Hepatocyte (in vitro differentiated cells): ENCODE data around the gene SNPH. TPM values are rescaled to one million over a fixed set of nuclear protein-coding genes. Genes with fewer than 3 reads are reported as not detected.

Experiments
- DNase-seq: peaks from one replicate; pipeline ENCODE4 v3.0.0-alpha.2; 2016; ENCODE audit warnings: low spot score
- H2AFZ ChIP-seq: fragments of 200-600 bp; sonication (generic); 2 replicates; pipeline ENCODE4 v1.6.0; 2016; ENCODE audit warnings: antibody characterized with exemption, mild to moderate bottlenecking
- H3K27ac ChIP-seq: fragments of 200-600 bp; sonication (generic); 2 replicates; pipeline ENCODE4 v1.5.1; 2016; ENCODE audit warnings: mild to moderate bottlenecking
- H3K27me3 ChIP-seq: fragments of 200-600 bp; sonication (generic); 2 replicates; pipeline ENCODE4 v1.6.1; 2016
- H3K36me3 ChIP-seq: fragments of 200-600 bp; sonication (generic); replicated peaks from 2 replicates; pipeline ENCODE4 v1.5.1; 2016; ENCODE audit warnings: low read depth; ENCODE audit not compliant: insufficient read depth
- H3K4me1 ChIP-seq: fragments of 200-600 bp; sonication (generic); 2 replicates; pipeline ENCODE4 v1.5.1; 2016; ENCODE audit warnings: mild to moderate bottlenecking, moderate library complexity; ENCODE audit not compliant: insufficient read depth
- H3K4me2 ChIP-seq: fragments of 200-600 bp; sonication (generic); 2 replicates; pipeline ENCODE4 v1.6.0; 2016
- H3K4me3 ChIP-seq: fragments of 200-600 bp; sonication (generic); 2 replicates; pipeline ENCODE4 v1.5.1; 2016; ENCODE audit warnings: mild to moderate bottlenecking
- H3K79me2 ChIP-seq: fragments of 200-600 bp; sonication (generic); 2 replicates; pipeline ENCODE4 v1.6.0; 2017; ENCODE audit warnings: mild to moderate bottlenecking
- H3K9me2 ChIP-seq: fragments of 200-600 bp; sonication (generic); replicated peaks from 2 replicates; pipeline ENCODE4 v1.6.0; 2017; ENCODE audit warnings: mild to moderate bottlenecking; ENCODE audit not compliant: insufficient read depth
- H3K9me3 ChIP-seq: fragments of 200-600 bp; sonication (generic); 2 replicates; pipeline ENCODE4 v1.5.1; 2016; ENCODE audit warnings: low read depth, mild to moderate bottlenecking
- H4K20me1 ChIP-seq: fragments of 200-600 bp; sonication (generic); 2 replicates; pipeline ENCODE4 v1.6.0; 2016; ENCODE audit warnings: mild to moderate bottlenecking; ENCODE audit not compliant: insufficient read depth, poor library complexity, severe bottlenecking
- CTCF ChIP-seq: fragments of 200-600 bp; sonication (generic); IDR thresholded peaks from 2 replicates; pipeline ENCODE4 v1.5.1; 2016; ENCODE audit warnings: antibody characterized with exemption, mild to moderate bottlenecking; ENCODE audit not compliant: poor library complexity
- EZH2 ChIP-seq: fragments of 200-600 bp; sonication (generic); IDR thresholded peaks from 2 replicates; pipeline ENCODE4 v1.6.1; 2016; ENCODE audit warnings: antibody characterized with exemption, mild to moderate bottlenecking, borderline replicate concordance
- EZH2phosphoT487 ChIP-seq: fragments of 200-600 bp; sonication (generic); IDR thresholded peaks from one replicate; pipeline ENCODE4 v1.6.1; 2018; ENCODE audit warnings: antibody characterized with exemption, mild to moderate bottlenecking, low read depth, moderate library complexity; ENCODE audit not compliant: unreplicated experiment, severe bottlenecking
- WGBS: methylation state at CpG from one replicate; pipeline ENCODE4 v1.1.6; 2016; ENCODE audit warnings: low lambda C conversion rate; ENCODE audit errors: missing lambda C conversion rate; 5-methylcytosine and 5-hydroxymethylcytosine counted together
- polyA plus RNA-seq: library from polyadenylated mRNA; unstranded; fragments of >200 nt; fragmentation: Nextera tagmentation; extraction: Ambion mirVana; gene quantifications from 2 replicates; pipeline ENCODE4 v1.2.1, GENCODE V29; 2016
- total RNA-seq: library from RNA; depleted of rRNA; stranded (reverse); fragments of >200 nt; gene quantifications from 2 replicates; pipeline ENCODE4 v1.2.3, GENCODE V29; 2014

SNPH gene
- total and polyA plus RNA-seq, 2 experiments from 2014 or later, result 2.3 to 3.7 TPM

GRCh38 chr20:1225263-1225782, 40.8 kb upstream of the SNPH start:
- no peaks in the 10 kb centered on the region for H3K36me3 ChIP-seq
- no peaks in the 10 kb centered on the region for H3K9me3 ChIP-seq
- H3K27me3 ChIP-seq, result peaks cover 35% of the 10 kb centered on the region
- no peaks in the 10 kb centered on the region for H4K20me1 ChIP-seq
- H3K4me3 ChIP-seq, result no peak overlapping the region
- no peak for DNase-seq
- H3K4me2 ChIP-seq, result peak overlapping the region; percentile 85
- H3K9me2 ChIP-seq, result no peaks in the 10 kb centered on the region
- WGBS, result 2% methylated on average over 10 of the region's 30 CpGs
- no peaks in the 10 kb centered on the region for H3K79me2 ChIP-seq
- peak overlapping the region; percentile 66 for H2AFZ ChIP-seq
- peaks cover 7% of the 10 kb centered on the region for H3K4me1 ChIP-seq
- TF ChIP-seq EZH2, result no peak
- no peak for TF ChIP-seq CTCF
- TF ChIP-seq EZH2phosphoT487, result no peak
- H3K27ac ChIP-seq, result no peak overlapping the region

DNA sequence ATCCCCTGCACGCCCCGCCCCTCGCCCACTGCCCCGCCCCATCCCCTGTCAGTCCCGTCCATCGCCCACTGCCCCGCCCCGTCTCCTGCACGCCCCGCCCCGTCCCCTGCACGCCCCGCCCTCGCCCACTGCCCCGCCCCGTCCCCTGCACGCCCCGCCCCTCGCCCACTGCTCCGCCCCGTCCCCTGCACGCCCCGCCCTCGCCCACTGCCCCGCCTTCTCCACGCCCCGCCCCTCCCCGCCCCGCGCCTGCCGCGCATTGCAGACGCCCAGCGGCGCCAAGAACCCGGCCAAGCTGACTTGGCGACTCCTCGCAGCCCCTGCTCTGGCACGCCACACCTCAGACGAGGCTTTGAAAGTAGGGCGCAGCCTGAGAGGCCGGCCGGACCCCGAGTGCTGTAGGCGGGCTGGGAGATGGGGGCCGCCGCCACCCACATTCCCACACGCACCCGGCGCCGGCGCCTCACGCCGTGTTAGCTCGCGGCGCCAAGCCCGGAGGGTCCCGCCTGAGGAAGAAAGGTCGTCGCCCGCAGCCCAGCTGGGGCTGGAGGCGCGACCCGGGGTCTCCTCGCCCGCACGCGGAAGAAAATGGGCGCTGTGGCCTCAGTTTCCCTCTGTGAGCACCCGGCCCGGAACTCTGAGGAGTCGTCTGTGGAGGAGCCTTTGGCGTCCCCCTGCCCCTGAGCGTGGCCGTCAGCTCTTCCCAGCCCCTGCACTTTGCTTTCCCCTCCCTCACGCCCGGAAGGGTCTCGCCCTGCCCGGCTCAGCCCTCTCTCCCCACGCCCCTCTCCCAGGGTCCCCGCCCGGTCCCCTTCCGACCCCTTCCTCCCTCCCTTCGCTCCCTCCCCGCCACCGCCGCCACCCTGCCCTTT, 40.1 kb upstream of the SNPH start, which contains the start of gene RAD21L1:
TSS of gene RAD21L1 (plus strand) at position 262 of the 872 bp plus-strand sequence. CDS start 2,410 bp downstream, outside the sequence.
- Histone ChIP-seq H3K9me3 (no peaks in the 10 kb centered on the region), H3K79me2 (no peaks in the 10 kb centered on the region), H3K9me2 (no peaks in the 10 kb centered on the region), H3K27ac (no peak within 1 kb of the TSS), H2AFZ (peak within 1 kb of the TSS; percentile 98), H3K4me2 (peak within 1 kb of the TSS; percentile 100), H3K4me1 (peaks cover 7% of the 10 kb centered on the region), H3K36me3 (no peaks in the 10 kb centered on the region), H4K20me1 (no peaks in the 10 kb centered on the region), H3K4me3 (peak within 1 kb of the TSS; percentile 82), H3K27me3 (peaks cover 42% of the 10 kb centered on the region)
- WGBS, result under 1% methylated on average over 34 of the region's 88 CpGs
- peak; percentile 92 for DNase-seq
- TF ChIP-seq CTCF (no peak), EZH2phosphoT487 (no peak), EZH2 (no peak)

DNA sequence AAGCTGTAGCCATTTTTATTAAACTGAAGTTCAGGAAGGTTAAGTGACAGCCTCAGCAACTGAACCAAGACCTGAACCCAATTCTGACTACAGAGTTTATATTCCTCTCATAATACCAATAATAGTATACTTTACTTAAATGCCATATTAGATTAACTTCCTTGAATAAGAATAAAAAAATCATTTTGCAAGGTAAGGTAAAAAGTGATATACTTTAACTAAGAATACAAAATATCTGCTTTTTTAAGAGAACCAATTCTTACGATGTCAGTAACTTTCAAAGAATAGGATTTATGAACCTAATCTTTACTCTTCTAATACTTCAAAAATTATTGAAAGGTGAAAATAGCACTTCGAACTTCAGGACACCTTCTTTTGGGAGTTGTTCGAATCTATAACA, 36.6 kb upstream of the SNPH start:
- H3K9me2 ChIP-seq, result no peaks in the 10 kb centered on the region
- no peak overlapping the region for H3K4me2 ChIP-seq
- no peaks in the 10 kb centered on the region for H3K36me3 ChIP-seq
- TF ChIP-seq EZH2phosphoT487, result no peak
- TF ChIP-seq EZH2, result no peak
- no peak for TF ChIP-seq CTCF
- no peaks in the 10 kb centered on the region for H4K20me1 ChIP-seq
- no peak overlapping the region for H3K27ac ChIP-seq
- no peaks in the 10 kb centered on the region for H3K79me2 ChIP-seq
- H2AFZ ChIP-seq, result no peak overlapping the region
- peaks cover 7% of the 10 kb centered on the region for H3K4me1 ChIP-seq
- WGBS, result 82% methylated on average over 3 of the region's 3 CpGs
- no peaks in the 10 kb centered on the region for H3K9me3 ChIP-seq
- H3K27me3 ChIP-seq, result peaks cover 42% of the 10 kb centered on the region
- H3K4me3 ChIP-seq, result no peak overlapping the region
- DNase-seq, result no peak
